SHP77 treated with DMSO at 0.1 percent for 48 hours (cell line): ENCODE results near the gene WWOX.
A peak's percentile ranks its signal among the peaks of the same experiment; 100 is the strongest.

Experiments
- DNase-seq: peaks from one replicate; lab custom pipeline; 2025; lab: John Stamatoyannopoulos, UW

WWOX gene

DNA sequence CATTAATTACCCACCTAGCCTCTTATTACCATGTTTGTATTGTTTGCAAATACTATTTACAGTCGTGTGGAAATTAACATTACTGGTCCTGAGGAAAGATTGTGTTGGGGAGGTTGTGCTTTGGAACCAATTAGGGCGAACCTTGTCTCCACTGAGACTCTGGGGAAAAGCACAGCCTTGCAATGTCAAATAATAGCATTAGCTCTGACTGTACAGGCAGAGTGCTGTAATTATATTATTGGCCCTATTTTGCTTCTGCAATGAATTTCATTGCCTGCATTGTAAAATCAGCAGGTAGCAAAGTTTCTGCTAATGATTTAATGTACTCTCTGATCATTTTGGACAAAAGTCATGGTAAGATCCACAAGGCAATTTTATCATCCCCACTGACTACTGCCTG lies 97.0 kb downstream of the WWOX start:
- no peak for DNase-seq

DNA sequence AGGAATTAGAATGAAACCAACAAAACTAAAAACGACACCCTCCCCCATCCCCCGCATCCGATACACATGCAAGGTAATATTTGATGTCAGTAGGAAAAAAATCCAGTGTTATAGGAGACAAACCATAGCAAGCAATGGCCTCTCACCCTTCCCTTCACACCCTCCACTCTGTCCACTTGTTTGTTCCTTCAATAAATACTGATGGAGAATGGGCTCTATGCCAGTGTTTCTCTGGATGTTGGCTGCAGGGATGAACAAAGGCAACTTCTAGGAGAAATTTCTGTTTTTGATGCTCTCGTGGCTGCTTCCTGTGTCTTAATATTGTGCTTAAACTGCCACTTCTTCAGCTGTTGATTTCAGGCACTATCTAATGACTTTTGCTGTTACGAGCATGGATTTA lies 98.8 kb downstream of the WWOX start:
- DNase-seq: no peak

DNA sequence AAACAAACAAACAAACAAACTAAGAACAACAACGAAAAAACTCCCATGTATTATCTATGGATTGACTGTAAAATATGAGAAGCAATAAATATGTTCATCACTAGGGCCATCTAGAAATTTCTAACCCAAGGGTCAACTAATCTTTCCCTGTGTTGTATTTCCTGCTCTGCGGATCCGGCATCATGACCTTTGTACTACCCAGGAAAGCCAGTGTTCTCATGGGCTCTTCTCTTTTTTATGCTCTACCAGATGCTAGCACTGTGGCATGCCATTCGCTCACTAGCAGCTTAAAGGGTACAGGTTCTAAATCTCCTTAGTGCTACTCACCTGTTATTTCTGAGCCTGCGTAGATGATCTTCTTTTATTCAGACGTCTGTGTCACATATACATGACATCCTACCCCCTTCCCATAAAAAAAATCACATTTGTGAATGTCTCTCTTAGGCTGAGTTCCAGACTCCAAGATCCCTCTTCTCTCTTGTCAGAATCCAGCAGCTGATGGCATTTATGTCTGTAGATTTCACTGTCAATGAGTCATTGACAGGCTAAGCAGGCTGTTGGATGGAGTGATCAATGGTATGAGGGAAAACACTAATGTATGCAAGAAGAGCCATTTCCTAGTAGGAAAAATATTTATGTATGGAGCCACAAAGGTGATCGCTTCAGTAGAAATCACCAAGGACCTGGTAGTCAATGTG lies 100.0 kb downstream of the WWOX start:
- DNase-seq: no peak

DNA sequence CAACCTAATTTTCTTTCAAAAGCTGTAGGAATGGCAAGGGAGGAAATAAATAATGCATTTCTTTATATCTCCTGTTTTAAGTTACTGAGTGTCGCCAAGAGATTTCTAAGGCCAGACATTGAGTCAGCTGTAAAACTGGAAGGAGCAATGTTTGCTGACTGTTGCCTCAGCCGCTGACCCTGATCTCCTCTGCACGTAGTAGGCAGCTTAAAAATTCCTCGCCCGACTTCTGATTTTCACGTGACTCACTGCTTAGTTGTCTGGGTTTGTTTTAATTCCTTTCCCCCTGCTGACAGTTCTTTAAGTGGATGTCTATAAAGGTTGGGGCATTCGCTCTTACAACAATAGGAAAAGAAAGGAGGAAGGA lies 100.6 kb downstream of the WWOX start:
- no peak for DNase-seq

DNA sequence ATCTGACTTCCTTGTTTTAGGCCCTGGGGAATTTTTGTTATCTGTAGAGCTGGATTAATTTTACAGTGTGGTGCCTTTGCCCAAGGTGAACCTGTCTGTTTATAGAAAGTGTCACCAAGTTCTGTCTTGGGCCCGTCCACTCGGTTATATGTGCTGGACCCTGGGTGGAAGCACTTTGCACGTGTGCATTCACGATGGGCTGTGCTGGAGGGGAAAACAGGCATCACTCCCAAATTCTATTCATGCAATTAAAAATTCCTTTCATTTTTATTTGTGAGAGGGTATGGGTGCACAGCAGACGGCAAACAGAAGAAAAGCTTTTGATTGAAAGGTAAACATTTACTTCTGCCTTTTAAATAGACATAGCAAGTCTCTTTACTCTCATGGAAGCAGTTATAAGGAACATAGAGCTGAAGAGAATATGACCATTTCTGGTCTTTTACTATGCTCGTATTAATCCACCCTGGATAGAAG lies 101.2 kb downstream of the WWOX start:
- peak; percentile 19 for DNase-seq

DNA sequence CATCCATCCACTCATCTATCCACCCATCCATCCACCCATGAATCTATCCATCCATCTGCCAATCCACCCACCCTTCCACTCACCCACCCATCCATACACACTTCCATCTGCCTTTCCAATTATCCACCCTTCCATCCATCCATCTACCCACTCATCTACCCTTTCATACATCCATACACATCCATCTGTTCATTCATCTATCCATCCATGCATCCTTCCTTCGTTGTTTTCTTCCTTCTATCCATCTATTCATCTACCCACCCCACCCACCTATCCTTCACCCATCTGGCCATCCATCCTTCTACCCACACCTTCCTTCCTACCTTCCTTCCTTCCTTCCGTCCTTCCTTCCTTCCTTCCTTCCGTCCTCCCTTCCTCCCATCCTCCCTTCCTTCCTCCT lies 106.1 kb downstream of the WWOX start:
- no peak for DNase-seq

DNA sequence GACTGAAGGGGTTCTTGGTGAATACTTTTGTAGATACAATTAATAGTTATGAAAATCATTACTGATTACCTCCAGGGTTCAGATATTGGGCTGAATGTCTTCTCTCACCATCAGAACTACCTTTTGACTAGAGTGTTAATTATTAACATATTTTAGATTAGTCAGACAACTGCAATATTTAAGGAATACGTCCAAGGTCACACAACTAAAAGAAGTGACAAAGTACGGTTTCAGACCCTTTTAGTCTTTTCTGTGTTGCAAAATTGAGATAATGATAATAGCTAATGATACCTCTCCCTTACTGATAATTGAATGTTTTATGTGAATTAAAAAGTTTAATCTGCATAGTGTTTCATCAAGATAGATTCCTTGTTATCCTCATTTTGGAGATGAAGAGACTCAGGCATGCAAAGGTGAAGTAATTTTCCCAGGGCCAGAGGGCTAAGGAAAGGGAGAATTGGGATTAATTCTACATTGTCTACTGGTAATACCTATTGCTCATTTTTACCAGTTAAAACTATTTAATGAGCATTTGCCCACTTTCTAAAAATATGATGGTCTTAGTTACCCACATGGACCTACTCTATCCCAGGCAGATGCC lies 107.3 kb downstream of the WWOX start:
- no peak for DNase-seq

DNA sequence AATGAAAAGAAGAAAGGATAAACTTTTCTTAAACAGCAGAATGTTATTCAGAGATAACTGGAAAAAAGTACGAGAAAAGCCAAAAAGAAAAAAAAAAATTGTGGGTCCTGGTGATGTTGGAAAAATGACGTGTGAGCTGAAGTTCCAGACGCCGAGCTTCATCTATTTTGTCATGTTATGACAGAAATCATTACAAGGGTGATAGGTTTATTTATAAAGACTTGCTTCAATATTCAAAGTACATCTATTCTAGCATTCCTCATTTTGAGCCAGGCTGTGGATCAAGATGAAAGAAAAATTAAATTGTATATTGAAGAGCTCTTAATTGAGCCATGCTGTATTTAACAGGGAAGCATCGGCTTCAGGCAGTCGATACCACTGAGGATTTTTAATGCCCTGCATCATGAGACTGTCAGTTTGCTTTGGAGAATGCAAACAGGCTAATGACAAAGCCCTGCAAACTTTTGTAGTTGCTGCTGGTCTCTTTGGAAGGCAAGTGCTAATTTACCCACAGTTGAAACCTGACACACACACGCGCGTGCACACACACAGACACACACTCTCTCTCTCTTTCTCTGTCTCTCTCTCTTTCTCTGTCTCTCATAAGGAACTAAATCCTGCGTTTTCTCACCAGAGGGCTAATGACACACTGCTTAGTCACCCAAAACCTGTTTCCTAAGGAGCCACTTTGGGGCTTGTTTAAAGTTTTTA lies 110.7 kb downstream of the WWOX start:
- DNase-seq: no peak

DNA sequence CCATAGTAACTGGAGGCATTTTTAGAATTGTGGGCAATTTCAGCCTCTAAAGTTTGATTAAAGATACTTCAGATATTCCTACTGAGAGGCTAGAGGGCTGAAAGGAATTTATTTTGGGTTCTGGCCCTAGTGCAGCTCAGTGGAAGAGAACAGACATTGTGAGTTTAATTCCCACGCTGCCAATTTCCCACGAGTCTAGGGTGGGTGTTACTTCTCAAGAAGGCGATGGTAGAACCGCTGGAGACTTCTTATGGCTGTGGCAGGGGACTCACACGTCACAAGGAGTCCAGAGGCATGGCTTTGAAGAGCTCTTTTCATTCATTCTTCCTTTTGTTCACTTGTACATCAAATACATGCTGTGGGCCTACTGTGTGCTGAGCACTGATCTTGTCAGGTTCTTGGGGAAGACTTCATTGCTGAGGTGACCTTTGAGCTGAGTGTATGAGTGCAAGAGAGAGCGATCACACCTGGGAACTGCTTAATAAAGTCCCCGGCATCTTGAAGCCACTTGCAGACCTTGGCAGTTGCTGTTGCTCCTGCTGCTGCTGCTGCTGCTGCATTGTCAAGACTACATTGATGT lies 111.7 kb downstream of the WWOX start:
- DNase-seq: no peak

DNA sequence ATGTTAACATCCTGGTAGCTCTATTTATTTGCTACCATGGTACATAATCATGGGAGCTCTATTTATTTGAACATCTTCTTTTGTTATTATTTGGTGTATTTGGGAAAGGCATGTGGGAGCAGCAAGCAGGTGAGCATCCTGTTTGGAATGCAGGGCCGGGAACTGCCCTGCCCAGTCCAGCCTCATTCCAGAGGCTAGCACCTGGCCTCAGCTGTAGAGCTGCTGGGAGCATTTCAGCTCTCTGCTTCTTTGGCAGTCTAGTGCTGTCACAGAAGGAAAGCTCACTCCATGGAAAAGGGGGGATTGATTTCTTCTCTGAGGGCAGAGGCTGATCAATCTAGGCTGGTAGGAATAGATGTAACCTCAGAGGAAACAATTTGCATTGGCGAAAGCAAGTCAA lies 112.5 kb downstream of the WWOX start:
- no peak for DNase-seq

DNA sequence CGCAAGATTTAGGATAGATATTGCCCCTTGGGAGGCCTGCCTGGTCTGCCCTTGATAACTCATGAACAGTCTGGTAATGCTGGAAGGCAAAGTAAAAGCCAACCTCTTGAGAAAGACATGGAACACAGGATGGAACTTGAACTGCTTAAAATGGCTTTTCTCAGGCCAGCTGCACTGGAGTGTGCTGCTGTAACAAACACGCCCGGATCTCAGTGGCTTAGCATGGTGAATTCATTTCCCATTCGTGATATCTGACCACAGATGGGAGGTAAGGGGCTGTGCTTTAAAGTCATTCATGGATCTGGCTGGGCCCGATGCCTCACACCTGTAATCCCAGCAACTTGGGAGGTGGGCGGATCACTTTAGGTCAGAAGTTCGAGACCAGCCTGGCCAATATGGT lies 113.2 kb downstream of the WWOX start:
- DNase-seq: no peak

DNA sequence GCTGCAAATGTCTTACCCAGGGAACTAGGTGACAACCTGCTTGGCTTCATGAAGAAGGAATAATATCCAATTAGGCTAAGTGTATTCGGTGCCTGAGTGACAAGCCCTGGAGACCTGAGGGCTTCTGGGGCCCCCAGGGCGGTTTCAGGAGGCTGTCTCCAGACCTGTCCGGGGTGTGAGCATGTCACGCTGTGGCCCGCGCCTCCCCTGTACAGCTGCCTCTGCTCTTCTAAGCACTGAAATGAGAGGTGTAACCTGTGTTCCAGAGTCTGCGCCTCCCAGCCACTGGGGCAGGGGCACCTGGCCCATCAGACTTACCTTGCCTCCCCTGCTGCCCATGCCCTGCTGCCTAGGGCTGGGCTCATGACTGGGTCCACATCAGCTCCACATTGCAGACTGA lies 114.3 kb downstream of the WWOX start:
- no peak for DNase-seq

DNA sequence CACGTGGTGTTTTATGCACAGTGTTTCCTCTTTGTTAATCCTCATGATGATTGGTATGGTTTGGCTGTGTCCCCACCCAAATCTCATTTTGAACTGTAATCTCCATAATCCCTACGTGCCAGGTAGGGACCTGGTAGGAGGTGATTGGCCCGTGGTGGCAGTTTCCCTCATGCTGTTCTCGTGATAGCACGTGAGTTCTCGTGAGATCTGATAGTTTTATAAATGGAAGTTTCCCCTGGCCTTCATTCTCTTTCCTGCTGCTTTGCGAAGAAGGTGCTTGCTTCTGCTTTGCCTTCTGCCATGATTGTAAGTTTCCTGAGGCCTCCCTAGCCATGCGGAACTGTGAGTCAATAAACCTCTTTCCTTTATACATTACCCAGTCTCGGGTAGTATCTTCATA lies 115.8 kb downstream of the WWOX start:
- DNase-seq: no peak

DNA sequence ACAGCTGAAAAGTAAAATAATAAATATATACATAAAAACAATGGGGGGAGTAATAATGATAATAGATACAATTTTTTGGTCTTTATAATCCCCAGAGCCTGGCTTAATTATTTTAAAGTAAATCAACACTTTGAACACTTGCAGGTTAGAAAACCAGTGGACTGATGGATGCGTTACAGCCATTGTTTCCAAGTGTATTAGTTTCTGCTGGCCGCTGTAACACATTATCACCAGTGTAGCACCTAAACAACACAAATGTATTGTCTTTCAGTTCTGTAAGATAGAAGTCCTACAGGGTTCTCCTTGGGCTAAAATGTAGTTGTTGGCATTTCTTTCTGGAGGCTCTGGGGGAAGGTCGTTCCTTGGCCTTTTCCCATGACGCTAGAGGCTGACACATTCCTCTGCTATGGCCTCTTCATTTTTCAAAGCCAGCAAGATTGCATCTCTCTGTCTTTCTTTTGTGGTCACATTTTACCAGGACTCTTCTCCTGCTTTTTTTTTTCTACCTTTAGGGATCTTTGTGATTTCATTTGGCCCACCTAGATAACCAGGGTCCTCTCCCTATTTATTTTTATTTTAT lies 116.8 kb downstream of the WWOX start:
- DNase-seq: no peak

DNA sequence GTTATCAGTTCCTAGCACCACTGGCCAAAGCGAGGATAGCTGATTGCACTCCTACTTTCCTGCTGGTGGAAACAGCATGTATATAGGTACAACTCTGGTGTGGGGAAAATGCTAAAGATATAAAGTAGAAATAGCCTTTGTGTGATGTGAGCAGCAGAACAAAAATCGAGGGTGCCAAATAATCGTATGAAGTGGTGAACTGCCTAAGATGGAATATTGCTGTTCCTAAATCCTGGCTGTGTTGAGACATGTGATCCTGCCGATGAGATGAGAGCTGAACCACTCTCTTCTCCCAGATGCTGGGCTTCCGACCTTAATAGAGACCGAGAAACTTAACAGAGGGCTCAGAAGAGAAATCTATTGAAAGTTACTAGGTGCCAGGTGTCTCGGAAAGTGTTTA lies 117.8 kb downstream of the WWOX start:
- DNase-seq: no peak

DNA sequence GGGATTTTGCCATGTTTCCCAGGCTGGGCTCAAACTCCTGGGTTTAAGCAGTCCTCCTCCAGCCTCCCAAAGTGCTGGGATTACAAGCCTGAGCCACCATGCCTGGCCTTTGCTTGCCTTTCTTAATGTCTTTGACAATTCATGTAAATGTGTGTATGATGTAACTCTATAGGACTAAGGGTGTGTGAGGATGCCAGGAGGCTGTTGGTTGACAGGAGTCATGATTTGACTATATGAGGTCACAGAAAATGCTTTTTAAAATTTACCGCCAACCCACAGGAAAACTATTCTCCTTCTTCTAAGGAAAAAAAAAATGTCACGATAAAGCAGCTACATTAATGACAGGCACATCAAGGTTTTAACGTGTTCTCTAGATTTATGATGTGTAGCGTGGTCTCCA lies 118.8 kb downstream of the WWOX start:
- DNase-seq: no peak

DNA sequence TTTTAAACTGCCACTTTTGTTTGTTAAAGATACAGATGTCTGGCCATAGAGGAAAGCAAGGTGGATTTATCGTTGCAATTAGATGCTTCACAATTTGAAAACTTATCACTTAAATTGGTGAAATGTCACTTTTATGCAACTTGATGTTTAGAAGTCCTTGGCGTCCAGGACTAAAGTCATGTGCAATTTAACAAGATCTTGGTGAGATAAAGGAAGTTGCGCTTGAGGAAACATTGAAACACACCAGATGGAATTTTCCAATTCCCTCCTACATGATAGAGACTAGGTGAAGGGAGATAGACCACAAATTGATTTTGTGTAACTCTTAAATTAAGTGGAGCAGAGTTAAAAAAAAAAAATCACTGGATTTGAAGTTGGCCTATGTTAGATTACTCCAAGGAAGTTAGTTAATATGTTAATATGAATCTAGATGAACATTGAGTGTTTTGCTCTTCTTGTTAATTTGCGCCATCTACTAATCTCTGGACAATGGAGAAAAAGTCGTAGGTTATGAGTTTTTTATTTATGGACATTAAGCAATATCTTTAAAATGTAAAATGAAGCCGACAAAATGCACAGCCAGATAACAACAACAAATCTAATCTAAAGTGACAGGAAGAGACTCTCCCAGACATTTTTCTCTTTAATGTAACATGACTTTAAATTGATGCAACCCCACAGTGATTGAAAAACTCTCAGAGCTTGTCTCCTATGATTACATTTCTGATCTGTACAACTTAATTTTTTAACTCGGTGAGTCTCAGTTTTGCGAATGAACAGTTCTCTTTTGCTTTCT lies 119.6 kb downstream of the WWOX start:
- DNase-seq: no peak

DNA sequence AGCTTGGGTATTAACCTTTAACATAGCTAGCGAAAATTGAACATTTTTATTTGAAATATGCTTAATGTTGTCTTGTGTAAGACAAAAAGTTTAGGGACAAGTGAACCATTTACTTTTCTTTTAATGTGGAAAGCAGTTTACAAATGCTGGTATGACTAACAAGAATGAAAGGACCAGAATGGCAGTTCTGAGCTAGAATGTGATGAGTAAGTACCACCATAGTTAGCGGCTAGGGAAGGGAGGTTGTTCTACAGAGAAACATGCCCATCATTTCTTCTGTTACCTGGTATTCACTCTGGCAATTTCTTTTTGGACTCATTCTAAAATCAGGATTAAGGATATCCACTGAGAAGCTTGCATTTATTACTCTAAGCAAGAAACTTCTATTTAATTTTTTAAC lies 121.1 kb downstream of the WWOX start:
- no peak for DNase-seq

DNA sequence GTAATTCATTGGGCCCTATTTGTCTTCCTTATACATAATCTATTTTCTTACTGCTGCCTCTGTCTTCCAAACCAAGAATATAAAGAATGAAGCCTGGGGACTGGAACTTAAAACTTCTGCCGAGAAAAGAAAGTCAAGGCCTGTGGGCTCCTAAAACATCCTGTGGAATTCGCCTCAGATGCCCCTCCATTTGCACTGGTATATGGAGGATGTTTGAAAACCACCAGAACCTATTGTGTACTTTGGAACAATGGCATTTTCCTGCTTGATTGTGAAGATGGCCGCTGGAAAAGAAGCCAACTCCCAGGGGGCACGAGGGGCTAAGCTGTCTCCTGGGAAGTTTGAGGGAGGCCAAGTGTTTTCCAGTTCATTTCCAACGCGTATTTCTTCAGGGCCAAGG lies 122.4 kb downstream of the WWOX start:
- no peak for DNase-seq

DNA sequence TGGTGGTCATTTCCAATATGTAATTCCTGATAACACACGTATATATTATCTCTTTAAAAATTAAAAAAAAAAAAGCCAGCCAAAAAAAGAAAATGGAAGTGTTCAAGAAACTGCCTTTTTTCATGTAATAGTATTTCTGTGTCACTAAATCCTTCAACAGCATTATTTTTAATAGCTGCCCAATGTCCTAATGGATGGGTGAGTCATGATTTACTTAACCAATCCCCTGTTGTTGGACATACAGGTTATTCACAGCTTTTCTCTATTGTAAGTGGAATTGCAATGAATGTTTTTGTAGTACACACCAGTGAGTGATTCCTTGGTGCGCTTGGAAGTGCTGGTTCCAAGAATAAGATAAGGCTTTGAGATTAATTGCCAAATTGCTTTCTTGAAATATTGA lies 124.9 kb downstream of the WWOX start:
- DNase-seq: no peak

DNA sequence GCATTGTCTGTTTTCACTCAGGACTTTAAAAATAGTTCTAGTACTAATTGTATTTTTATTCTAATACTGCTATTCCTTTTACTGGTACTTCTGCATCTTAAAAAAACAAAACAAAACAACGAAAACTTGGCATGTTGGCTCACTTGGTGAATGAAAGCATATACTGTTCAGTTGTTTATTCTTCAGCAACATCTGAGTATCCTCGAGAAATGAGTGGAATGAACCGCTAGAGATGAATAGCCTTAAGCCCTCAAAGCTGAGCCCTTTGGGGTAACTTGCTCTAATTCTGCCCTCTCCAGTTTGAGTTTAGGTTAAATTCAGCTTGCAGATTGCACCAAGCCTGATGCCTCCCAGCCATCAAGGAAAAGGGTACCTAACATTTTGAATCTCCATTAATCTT lies 126.5 kb downstream of the WWOX start:
- no peak for DNase-seq

DNA sequence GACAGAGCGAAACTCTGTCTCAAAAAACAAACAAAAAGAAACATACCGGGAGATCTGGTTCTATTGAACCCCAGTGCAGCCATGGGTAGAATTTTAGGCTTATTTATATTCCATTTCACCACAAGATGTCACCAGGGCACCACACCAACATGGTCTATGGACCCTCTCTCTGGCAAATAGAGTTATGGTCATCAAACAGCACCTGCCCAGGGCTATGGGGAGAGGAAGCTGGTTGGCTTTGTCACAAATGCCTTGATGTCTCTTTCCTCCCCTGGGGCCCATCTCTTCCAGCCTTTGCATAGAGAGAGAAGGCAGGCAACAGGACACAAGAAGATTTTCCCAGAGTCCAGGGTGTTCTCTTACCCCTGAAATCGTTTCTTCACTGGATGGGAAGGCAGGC lies 128.4 kb downstream of the WWOX start:
- DNase-seq: peak; percentile 85
